GM19468 (cell line): ENCODE data around the gene MRPL55.

Experiments used
- ATAC-seq: cut with Tn5 transposase; IDR thresholded peaks from one replicate; pipeline ENCODE4 v1.9.1; 2021; ENCODE audit warnings: mild to moderate bottlenecking, moderate library complexity, moderate number of reproducible peaks; ENCODE audit not compliant: unreplicated experiment; ENCODE audit errors: extremely low read depth

MRPL55 gene

GRCh38 chr1:228060458-228061190 is 48.5 kb downstream of the MRPL55 start:
- no peak for ATAC-seq

- ATAC-seq: no peak
Observed at GRCh38 chr1:228059634-228060457, 49.3 kb downstream of the MRPL55 start.

- no peak for ATAC-seq
Observed at GRCh38 chr1:228058949-228059633, 50.0 kb downstream of the MRPL55 start.

GRCh38 chr1:228058172-228058948 is 50.7 kb downstream of the MRPL55 start:
- no peak for ATAC-seq
